ENCODE measurements around the gene MYH13.

The MYH13 gene

DNA sequence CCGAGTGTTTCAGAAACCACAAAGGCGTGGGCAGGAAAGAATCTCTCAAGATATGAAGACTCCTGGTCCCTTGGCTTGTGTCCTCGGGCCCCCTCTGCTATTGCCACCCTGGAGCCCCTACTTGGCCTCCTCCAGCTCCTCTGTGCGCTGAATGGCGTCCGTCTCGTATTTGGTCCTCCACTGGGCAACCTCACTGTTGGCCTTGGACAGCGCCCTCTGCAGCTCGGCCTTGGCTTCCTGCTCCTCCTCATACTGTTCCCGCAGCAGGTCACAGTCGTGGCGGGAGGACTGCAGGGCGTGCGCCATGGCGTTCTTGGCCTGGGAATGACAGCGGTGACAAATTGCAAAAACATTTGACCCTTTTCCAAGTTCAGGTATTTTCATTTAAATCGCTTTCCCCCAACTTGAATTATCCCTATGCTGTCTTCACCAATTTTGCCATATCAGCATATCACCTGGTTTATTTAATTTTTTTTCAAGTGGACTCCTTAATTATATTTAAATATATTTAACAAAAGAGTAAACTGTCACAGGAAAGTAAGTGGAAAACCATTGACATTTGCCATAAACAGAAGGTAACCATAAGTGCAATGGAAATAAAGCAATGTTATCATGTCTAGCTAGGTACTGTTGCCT, 59.7 kb downstream of the MYH13 start:
- no peaks in the 10 kb centered on the region for H3K4me1 ChIP-seq (ENCODE audit: low read depth, poor library complexity, severe bottlenecking)
- H3K27me3 ChIP-seq (ENCODE audit: insufficient read depth, low read depth) = no peaks in the 10 kb centered on the region
- H4K20me1 ChIP-seq (ENCODE audit: insufficient read depth) = no peaks in the 10 kb centered on the region
- no peak overlapping the region for H3K4me2 ChIP-seq
- H3K79me2 ChIP-seq (ENCODE audit: insufficient read depth, low read depth) = no peaks in the 10 kb centered on the region
- H3K36me3 ChIP-seq (ENCODE audit: insufficient read depth) = no peaks in the 10 kb centered on the region
- TF ChIP-seq, protein P1, sequence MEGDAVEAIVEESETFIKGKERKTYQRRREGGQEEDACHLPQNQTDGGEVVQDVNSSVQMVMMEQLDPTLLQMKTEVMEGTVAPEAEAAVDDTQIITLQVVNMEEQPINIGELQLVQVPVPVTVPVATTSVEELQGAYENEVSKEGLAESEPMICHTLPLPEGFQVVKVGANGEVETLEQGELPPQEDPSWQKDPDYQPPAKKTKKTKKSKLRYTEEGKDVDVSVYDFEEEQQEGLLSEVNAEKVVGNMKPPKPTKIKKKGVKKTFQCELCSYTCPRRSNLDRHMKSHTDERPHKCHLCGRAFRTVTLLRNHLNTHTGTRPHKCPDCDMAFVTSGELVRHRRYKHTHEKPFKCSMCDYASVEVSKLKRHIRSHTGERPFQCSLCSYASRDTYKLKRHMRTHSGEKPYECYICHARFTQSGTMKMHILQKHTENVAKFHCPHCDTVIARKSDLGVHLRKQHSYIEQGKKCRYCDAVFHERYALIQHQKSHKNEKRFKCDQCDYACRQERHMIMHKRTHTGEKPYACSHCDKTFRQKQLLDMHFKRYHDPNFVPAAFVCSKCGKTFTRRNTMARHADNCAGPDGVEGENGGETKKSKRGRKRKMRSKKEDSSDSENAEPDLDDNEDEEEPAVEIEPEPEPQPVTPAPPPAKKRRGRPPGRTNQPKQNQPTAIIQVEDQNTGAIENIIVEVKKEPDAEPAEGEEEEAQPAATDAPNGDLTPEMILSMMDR (conservative IDR thresholded peaks at IDR 0.05; ENCODE audit: low read depth, low read length) = no peak
- no peak overlapping the region for H3K9ac ChIP-seq
- no peak overlapping the region for H2AFZ ChIP-seq (ENCODE audit: low read depth)
- H3K27ac ChIP-seq = no peak overlapping the region
- H3K4me3 ChIP-seq (IDR thresholded peaks at IDR 0.05; ENCODE audit: insufficient read depth, low read depth, low read length) = no peak overlapping the region

DNA sequence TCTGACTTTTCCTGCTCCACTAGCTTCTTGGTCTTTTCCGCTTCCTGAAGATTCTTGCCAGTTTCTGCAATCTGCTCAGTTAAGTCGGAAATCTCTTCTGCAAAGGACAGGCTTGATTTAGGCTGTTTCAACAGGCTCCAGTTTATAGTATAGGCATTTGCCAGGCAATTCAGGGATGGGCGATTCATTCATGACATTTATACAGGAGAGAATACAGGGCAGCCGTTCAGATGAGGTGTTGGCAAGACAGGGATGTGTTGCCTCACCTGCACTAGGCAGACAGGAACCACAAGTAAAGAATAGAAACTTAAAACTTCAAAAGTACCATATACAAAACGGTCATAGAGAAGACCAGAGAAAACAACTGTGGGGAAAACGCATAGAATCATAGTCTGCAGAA, 61.7 kb downstream of the MYH13 start:
- H3K4me1 ChIP-seq (ENCODE audit: low read depth, poor library complexity, severe bottlenecking) = no peaks in the 10 kb centered on the region
- H3K27ac ChIP-seq = no peak overlapping the region
- no peak overlapping the region for H3K4me3 ChIP-seq (IDR thresholded peaks at IDR 0.05; ENCODE audit: insufficient read depth, low read depth, low read length)
- H4K20me1 ChIP-seq (ENCODE audit: insufficient read depth) = no peaks in the 10 kb centered on the region
- TF ChIP-seq, protein P1 (conservative IDR thresholded peaks at IDR 0.05; ENCODE audit: low read depth, low read length) = no peak
- H3K9ac ChIP-seq = no peak overlapping the region
- H3K79me2 ChIP-seq (ENCODE audit: insufficient read depth, low read depth) = no peaks in the 10 kb centered on the region
- no peak overlapping the region for H2AFZ ChIP-seq (ENCODE audit: low read depth)
- no peak overlapping the region for H3K4me2 ChIP-seq
- no peaks in the 10 kb centered on the region for H3K36me3 ChIP-seq (ENCODE audit: insufficient read depth)
- no peaks in the 10 kb centered on the region for H3K27me3 ChIP-seq (ENCODE audit: insufficient read depth, low read depth)

DNA sequence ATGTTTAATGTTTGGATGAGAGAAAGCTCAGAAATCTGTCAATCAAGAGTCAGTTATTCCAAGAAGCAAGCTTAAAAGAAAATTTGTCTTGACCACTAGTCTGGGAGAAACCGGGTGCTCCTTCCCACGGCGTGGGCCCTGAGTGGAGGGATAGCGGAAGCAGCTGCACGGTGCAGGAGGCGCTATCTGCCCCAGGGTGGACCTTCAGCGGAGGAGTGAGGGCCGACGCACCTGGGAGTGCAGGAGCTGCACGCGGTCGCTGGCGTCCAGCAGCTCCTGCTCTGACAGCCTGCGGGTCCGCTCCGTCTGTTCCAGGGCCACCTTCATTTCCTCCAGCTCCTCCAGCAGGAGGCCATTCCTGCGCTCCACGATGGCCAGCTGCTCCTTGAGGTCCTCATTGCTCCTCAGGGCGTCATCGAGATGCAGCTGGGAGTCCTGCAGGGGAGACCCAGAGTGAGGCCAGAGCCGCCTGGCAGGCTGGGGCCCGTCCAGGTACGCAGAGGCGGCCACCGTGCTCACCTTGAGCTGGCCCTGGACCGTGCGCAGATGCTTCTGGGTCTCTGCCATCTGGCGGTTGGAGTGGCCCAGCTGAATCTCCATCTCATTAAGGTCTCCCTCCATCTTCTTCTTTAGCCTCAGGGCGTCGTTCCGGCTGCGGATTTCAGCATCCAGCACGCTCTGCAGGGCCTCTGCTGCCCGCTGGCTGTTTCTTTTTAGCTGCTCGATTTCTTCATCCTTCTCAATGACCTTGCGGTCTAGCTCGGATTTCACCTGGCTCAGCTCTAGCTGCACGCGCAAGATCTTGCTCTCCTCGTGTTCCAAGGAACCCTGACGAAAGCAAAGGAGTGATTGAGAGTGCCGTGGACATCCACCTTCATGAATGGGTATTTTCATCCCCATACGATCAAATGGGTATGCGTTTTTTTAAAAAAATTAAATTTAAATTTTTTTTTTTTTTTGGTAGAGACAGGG, 63.5 kb downstream of the MYH13 start:
- H3K4me3 ChIP-seq (IDR thresholded peaks at IDR 0.05; ENCODE audit: insufficient read depth, low read depth, low read length) = no peak overlapping the region
- no peaks in the 10 kb centered on the region for H3K4me1 ChIP-seq (ENCODE audit: low read depth, poor library complexity, severe bottlenecking)
- no peaks in the 10 kb centered on the region for H3K27me3 ChIP-seq (ENCODE audit: insufficient read depth, low read depth)
- no peak overlapping the region for H2AFZ ChIP-seq (ENCODE audit: low read depth)
- no peak overlapping the region for H3K4me2 ChIP-seq
- no peak overlapping the region for H3K9ac ChIP-seq
- TF ChIP-seq, protein P1 (conservative IDR thresholded peaks at IDR 0.05; ENCODE audit: low read depth, low read length) = no peak
- H3K27ac ChIP-seq = no peak overlapping the region
- no peaks in the 10 kb centered on the region for H3K36me3 ChIP-seq (ENCODE audit: insufficient read depth)
- H3K79me2 ChIP-seq (ENCODE audit: insufficient read depth, low read depth) = no peaks in the 10 kb centered on the region
- H4K20me1 ChIP-seq (ENCODE audit: insufficient read depth) = no peaks in the 10 kb centered on the region

DNA sequence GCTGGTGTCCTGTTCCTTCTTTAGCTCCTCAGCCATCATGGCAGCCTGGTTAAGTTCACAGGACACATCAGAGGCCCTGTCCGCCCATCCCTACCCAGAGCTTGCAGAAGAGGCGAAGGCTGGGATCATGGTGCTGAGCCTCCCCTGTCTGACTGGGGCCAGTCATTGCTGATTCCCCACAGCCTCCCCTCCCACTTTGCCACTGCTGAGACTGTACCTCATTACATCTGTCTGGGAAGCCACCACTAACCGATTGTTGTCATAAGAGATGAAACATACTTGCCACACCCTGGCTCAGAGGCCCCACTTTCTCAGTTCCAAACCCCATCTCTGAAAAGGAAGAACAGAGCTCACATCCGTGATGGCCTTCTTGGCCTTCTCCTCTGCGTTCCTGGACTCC, 66.2 kb downstream of the MYH13 start:
- no peak overlapping the region for H3K27ac ChIP-seq

More for the DNA sequence above, 66.2 kb downstream of the MYH13 start:
- TF ChIP-seq, protein P1 (conservative IDR thresholded peaks at IDR 0.05; ENCODE audit: low read depth, low read length) = no peak
- Histone ChIP-seq H3K4me3 (IDR thresholded peaks at IDR 0.05; ENCODE audit: insufficient read depth, low read depth, low read length) (no peak overlapping the region), H3K27me3 (ENCODE audit: insufficient read depth, low read depth) (no peaks in the 10 kb centered on the region), H4K20me1 (ENCODE audit: insufficient read depth) (no peaks in the 10 kb centered on the region), H3K4me2 (no peak overlapping the region), H3K79me2 (ENCODE audit: insufficient read depth, low read depth) (no peaks in the 10 kb centered on the region), H3K9ac (no peak overlapping the region), H3K36me3 (ENCODE audit: insufficient read depth) (no peaks in the 10 kb centered on the region), H3K4me1 (ENCODE audit: low read depth, poor library complexity, severe bottlenecking) (no peaks in the 10 kb centered on the region), H2AFZ (ENCODE audit: low read depth) (no peak overlapping the region)

All from KMS-11 (cell line).